GM23248 (cell line): ENCODE data around the gene NOL4L.

Experiments used
- EZH2 ChIP-seq: fragments of 200-600 bp; sonication (generic); IDR thresholded peaks from 2 replicates; pipeline ENCODE4 v1.6.1; 2018; ENCODE audit warnings: antibody characterized with exemption, mild to moderate bottlenecking; ENCODE audit not compliant: insufficient read depth, poor library complexity, severe bottlenecking
- EZH2phosphoT487 ChIP-seq: fragments of 200-600 bp; sonication (generic); IDR thresholded peaks from 2 replicates; pipeline ENCODE4 v1.6.1; 2018; ENCODE audit warnings: antibody characterized with exemption, moderate library complexity, mild to moderate bottlenecking, low read depth; ENCODE audit not compliant: insufficient read depth

DNA sequence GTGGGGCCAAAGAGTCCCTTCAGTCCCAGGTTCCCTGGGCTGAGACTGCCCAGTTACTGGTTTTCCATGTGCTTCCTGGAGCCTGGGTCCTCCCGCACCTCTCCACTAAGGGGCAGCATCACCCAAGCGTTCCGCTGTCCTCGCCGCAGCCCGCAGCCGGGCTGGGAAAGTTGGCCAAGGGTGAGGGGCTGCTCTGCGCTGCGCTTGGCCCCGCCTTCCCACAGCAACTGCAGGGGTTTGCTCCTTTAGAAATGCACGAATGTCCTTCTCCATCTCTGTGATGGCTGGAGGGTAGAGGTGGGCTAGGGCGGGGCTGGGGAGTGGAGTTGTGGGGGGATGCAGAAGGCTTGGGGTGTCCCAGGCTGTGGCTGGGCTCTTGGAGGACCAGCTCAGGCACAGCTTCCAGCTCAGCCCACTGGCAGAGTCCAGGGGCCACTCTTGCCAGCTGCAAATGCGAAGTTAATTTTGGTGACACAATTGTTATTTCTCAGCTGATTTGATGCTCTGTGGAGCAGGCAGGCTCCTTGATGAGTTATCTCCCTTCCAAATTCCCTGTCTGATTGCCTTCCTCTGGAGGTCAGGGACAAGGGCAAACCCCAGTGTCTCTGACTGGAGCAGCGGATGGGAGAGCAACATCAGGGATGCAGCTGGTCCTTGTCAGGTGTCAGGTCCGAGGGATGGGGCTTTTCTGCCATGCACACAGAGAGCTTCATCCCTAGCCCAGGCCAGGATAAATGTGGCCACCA, 63.2 kb downstream of the NOL4L start:
- TF ChIP-seq EZH2phosphoT487 (no peak), EZH2 (no peak)
